ENCODE data around the gene PLA2G4A. TPM values are rescaled to one million over a fixed set of nuclear protein-coding genes. Genes with fewer than 3 reads are reported as not detected.

Gene PLA2G4A
- polyA plus RNA-seq, 1 donor (not counting 4 experiments of a cell fraction or from before 2014, with no cell fraction given) = 29.2 TPM

DNA sequence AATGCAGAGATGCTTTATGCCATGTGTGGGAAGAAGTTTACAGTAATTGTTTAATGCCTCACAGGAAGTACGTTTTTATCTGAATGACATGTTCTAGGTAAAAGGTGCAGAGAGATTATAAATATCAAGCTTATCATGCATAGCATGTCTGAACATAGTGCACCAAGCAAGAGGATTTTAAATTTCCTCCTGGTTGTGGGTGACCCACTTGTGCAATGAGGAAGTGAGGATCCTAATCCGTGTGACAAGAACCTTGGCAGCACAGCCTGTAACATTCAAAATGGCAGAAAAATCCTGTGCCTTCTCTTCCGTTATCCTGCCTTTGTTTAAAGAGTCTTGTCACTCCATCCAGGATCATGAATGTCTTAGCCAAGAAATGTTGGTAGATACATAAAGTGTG, 75.6 kb downstream of the PLA2G4A start:
- Histone ChIP-seq H3K27ac (ENCODE audit: control insufficient read depth, insufficient read depth, low read length) (no peak overlapping the region), H3K9me3 (ENCODE audit: control insufficient read depth, low read depth, low read length) (no peaks in the 10 kb centered on the region), H3K4me2 (ENCODE audit: control insufficient read depth, extremely low read depth, insufficient read depth, low read depth, low read length) (no peak overlapping the region), H3K79me2 (ENCODE audit: control insufficient read depth, insufficient read depth, low read length) (no peaks in the 10 kb centered on the region), H3K9ac (ENCODE audit: control insufficient read depth, extremely low read depth, insufficient read depth, low read length) (no peak overlapping the region), H4K20me1 (ENCODE audit: control insufficient read depth, extremely low read depth, insufficient read depth, low read length) (no peaks in the 10 kb centered on the region), H2AFZ (ENCODE audit: control insufficient read depth, low read length) (no peak overlapping the region), H3K27me3 (ENCODE audit: control insufficient read depth, extremely low read depth, insufficient read depth, low read length) (no peaks in the 10 kb centered on the region), H3K9me1 (ENCODE audit: control insufficient read depth, extremely low read depth, insufficient read depth, low read length) (no peaks in the 10 kb centered on the region), H3K4me1 (ENCODE audit: control insufficient read depth, extremely low read depth, insufficient read depth, low read length) (no peaks in the 10 kb centered on the region), H3K4me3 (ENCODE audit: control insufficient read depth in 2 of 3, extremely low read depth in 1 of 3, insufficient read depth in 2 of 3, low read depth in 1 of 3, low read length in 3 of 3) (no peak overlapping the region), H3K36me3 (ENCODE audit: control insufficient read depth in 2 of 2, extremely low read depth in 1 of 2, insufficient read depth in 2 of 2, low read length in 2 of 2) (no peaks in the 10 kb centered on the region)
- dilution Hi-C loops (cut with MboI; ENCODE audit: extremely low pct_ligation_motif_present, low sequenced_read_pairs) = no loop called here
- FAIRE-seq (no peak), DNase-seq (ENCODE audit: low read depth, low spot score) (no peak)
- TF ChIP-seq, protein P1, sequence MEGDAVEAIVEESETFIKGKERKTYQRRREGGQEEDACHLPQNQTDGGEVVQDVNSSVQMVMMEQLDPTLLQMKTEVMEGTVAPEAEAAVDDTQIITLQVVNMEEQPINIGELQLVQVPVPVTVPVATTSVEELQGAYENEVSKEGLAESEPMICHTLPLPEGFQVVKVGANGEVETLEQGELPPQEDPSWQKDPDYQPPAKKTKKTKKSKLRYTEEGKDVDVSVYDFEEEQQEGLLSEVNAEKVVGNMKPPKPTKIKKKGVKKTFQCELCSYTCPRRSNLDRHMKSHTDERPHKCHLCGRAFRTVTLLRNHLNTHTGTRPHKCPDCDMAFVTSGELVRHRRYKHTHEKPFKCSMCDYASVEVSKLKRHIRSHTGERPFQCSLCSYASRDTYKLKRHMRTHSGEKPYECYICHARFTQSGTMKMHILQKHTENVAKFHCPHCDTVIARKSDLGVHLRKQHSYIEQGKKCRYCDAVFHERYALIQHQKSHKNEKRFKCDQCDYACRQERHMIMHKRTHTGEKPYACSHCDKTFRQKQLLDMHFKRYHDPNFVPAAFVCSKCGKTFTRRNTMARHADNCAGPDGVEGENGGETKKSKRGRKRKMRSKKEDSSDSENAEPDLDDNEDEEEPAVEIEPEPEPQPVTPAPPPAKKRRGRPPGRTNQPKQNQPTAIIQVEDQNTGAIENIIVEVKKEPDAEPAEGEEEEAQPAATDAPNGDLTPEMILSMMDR (optimal IDR thresholded peaks at IDR 0.05 in 1 of 3, IDR thresholded peaks at IDR 0.05 in 1 of 3, conservative IDR thresholded peaks at IDR 0.05 in 1 of 3; ENCODE audit: extremely low read depth in 1 of 3, insufficient read depth in 2 of 3, low read length in 3 of 3) = no peak
- no peak for TF ChIP-seq EZH2 (IDR thresholded peaks at IDR 0.05; ENCODE audit: low read length)

DNA sequence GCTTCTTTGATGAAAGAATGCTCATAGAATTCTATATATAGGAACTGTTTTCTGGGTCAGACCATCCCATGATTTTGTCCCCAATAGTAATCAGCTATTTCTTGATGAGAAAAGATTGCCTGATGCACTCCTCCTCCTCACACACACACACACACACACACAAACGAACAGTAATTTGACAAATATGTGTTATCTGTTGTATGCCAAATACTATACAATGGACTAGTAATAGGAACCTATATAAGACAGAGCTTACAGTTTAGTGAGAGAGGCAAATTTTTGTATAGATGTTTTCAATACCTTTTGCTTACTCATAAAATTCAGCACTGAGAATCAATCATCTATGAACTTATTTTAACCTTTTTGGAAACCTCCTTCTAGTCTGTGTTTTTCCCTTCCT, 76.8 kb downstream of the PLA2G4A start:
- Histone ChIP-seq H3K27me3 (ENCODE audit: control insufficient read depth, extremely low read depth, insufficient read depth, low read length) (no peaks in the 10 kb centered on the region), H3K4me1 (ENCODE audit: control insufficient read depth, extremely low read depth, insufficient read depth, low read length) (no peaks in the 10 kb centered on the region), H3K4me2 (ENCODE audit: control insufficient read depth, extremely low read depth, insufficient read depth, low read depth, low read length) (no peak overlapping the region), H3K9me1 (ENCODE audit: control insufficient read depth, extremely low read depth, insufficient read depth, low read length) (no peaks in the 10 kb centered on the region), H3K36me3 (ENCODE audit: control insufficient read depth in 2 of 2, extremely low read depth in 1 of 2, insufficient read depth in 2 of 2, low read length in 2 of 2) (no peaks in the 10 kb centered on the region), H3K9me3 (ENCODE audit: control insufficient read depth, low read depth, low read length) (no peaks in the 10 kb centered on the region), H3K9ac (ENCODE audit: control insufficient read depth, extremely low read depth, insufficient read depth, low read length) (no peak overlapping the region), H4K20me1 (ENCODE audit: control insufficient read depth, extremely low read depth, insufficient read depth, low read length) (no peaks in the 10 kb centered on the region), H3K79me2 (ENCODE audit: control insufficient read depth, insufficient read depth, low read length) (no peaks in the 10 kb centered on the region), H3K27ac (ENCODE audit: control insufficient read depth, insufficient read depth, low read length) (no peak overlapping the region), H3K4me3 (ENCODE audit: control insufficient read depth in 2 of 3, extremely low read depth in 1 of 3, insufficient read depth in 2 of 3, low read depth in 1 of 3, low read length in 3 of 3) (no peak overlapping the region), H2AFZ (ENCODE audit: control insufficient read depth, low read length) (no peak overlapping the region)
- FAIRE-seq (no peak), DNase-seq (ENCODE audit: low read depth, low spot score) (no peak)
- dilution Hi-C loops (cut with MboI; ENCODE audit: extremely low pct_ligation_motif_present, low sequenced_read_pairs) = no loop called here
- TF ChIP-seq, protein P1 (optimal IDR thresholded peaks at IDR 0.05 in 1 of 3, IDR thresholded peaks at IDR 0.05 in 1 of 3, conservative IDR thresholded peaks at IDR 0.05 in 1 of 3; ENCODE audit: extremely low read depth in 1 of 3, insufficient read depth in 2 of 3, low read length in 3 of 3) = no peak
- TF ChIP-seq EZH2 (IDR thresholded peaks at IDR 0.05; ENCODE audit: low read length) = no peak

Measured in keratinocyte (primary cell).